Measurements from ENCODE around the gene IRAK2. TPM values are rescaled to one million over a fixed set of nuclear protein-coding genes. Genes with fewer than 3 reads are reported as not detected.

IRAK2 gene
- total RNA-seq, 1 experiment from 2014 or later, result 4.2 TPM

DNA sequence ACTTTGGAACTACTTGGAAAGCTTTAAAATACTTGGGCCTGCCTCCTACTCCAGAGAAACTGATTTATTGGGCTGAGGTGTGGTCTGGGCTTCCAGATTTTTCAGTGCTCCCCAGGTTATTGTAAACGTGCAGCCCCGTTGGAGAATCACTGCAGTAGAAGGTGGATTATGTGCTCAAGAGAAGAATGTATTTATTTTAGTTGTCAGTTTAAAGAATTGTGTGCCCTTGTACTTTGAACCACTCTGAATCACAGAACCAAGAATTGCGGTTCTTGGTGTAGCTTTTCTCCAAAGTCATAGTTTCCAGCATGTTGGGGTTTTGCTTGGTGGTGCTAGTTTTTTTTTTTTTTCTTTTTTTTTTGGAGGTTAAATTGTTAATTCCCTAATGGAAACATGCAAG, 85.1 kb downstream of the IRAK2 start:
- Histone ChIP-seq H3K27me3 (replicated peaks; ENCODE audit: control insufficient read depth, insufficient read depth, low read length) (no peaks in the 10 kb centered on the region), H3K36me3 (ENCODE audit: control insufficient read depth, insufficient read depth, low read length) (no peaks in the 10 kb centered on the region; the same call in 1 of the 2 replicates), H3K4me1 (peaks cover 12% of the 10 kb centered on the region; the same call in 1 of the 2 replicates), H3K9me3 (peaks cover 4% of the 10 kb centered on the region; the same call in 1 of the 2 replicates), H3K4me3 (ENCODE audit: low read depth, low read length) (peak overlapping the region; percentile 76)
- Mint-ChIP-seq H3K27ac (ENCODE audit: unreplicated experiment) (peak overlapping the region; percentile 75), H3K4me1 (ENCODE audit: low read depth, unreplicated experiment) (peaks cover 10% of the 10 kb centered on the region), H3K36me3 (ENCODE audit: insufficient read depth, unreplicated experiment) (peaks cover 64% of the 10 kb centered on the region), H3K4me3 (ENCODE audit: unreplicated experiment) (peak overlapping the region; percentile 92), H3K9me3 (ENCODE audit: unreplicated experiment) (peaks cover 8% of the 10 kb centered on the region), H3K27me3 (ENCODE audit: insufficient read depth, unreplicated experiment) (no peaks in the 10 kb centered on the region)
- DNase-seq, result no peak
- POLR2A ChIA-PET, result no interaction called here
- intact Hi-C loops (cut with micrococcal nuclease; ENCODE audit: unreplicated experiment), result loop anchor here (5.0 kb wide), 1 partner anchor 42 kb away; the partner anchor contains the start of gene GHRL
- TF ChIP-seq, protein P1, sequence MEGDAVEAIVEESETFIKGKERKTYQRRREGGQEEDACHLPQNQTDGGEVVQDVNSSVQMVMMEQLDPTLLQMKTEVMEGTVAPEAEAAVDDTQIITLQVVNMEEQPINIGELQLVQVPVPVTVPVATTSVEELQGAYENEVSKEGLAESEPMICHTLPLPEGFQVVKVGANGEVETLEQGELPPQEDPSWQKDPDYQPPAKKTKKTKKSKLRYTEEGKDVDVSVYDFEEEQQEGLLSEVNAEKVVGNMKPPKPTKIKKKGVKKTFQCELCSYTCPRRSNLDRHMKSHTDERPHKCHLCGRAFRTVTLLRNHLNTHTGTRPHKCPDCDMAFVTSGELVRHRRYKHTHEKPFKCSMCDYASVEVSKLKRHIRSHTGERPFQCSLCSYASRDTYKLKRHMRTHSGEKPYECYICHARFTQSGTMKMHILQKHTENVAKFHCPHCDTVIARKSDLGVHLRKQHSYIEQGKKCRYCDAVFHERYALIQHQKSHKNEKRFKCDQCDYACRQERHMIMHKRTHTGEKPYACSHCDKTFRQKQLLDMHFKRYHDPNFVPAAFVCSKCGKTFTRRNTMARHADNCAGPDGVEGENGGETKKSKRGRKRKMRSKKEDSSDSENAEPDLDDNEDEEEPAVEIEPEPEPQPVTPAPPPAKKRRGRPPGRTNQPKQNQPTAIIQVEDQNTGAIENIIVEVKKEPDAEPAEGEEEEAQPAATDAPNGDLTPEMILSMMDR (IDR thresholded peaks at IDR 0.05; ENCODE audit: insufficient read depth in 1 of 2, low read depth in 1 of 2, low read length in 1 of 2, severe bottlenecking in 1 of 2, unreplicated experiment in 1 of 2), result no peak
- CTCF ChIA-PET, result interaction anchor here (1.0 kb wide), 1 partner anchor 14 kb away, joined by 3 read pairs; no protein-coding TSS in a partner anchor
- BruUV-seq (replicated peaks), result no TSS peak

DNA sequence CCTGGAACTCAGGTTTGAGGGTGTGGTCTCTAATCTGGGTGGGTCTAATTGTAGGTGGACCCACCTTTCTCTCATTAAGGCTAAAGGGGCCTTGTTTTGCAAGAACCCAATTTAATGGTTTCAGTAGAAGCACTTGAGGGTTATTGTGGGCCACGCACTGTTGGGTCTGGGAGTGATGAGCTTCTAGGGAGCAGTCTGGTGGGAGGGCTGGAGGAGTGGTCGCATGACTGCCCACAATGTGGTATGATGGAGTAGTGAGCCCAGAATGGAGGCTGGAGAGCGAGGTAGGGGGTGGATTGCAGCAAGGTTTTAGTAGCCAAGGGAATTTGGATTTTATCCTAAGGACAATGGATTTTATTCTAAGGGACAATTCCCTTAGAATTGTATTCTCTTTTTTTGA, 86.3 kb downstream of the IRAK2 start:
- ChIA-PET POLR2A (no interaction called here), CTCF (no interaction called here)
- H3K4me3 ChIP-seq (ENCODE audit: low read depth, low read length), result 0 out of 2 replicates have a peak overlapping the region, but pooled peaks have one; percentile 9
- no TSS peak for BruUV-seq (replicated peaks)
- H3K27ac Mint-ChIP-seq (ENCODE audit: unreplicated experiment), result no peak overlapping the region
- H3K4me1 ChIP-seq, result peaks cover 12% of the 10 kb centered on the region; the same call in 1 of the 2 replicates
- intact Hi-C loops (cut with micrococcal nuclease; ENCODE audit: unreplicated experiment), result no loop called here
- H3K36me3 ChIP-seq (ENCODE audit: control insufficient read depth, insufficient read depth, low read length), result no peaks in the 10 kb centered on the region; the same call in 1 of the 2 replicates
- H3K27me3 Mint-ChIP-seq (ENCODE audit: insufficient read depth, unreplicated experiment), result no peaks in the 10 kb centered on the region
- H3K4me1 Mint-ChIP-seq (ENCODE audit: low read depth, unreplicated experiment), result peaks cover 10% of the 10 kb centered on the region
- no peak for DNase-seq
- H3K9me3 Mint-ChIP-seq (ENCODE audit: unreplicated experiment), result no peaks in the 10 kb centered on the region
- H3K36me3 Mint-ChIP-seq (ENCODE audit: insufficient read depth, unreplicated experiment), result peaks cover 65% of the 10 kb centered on the region
- H3K9me3 ChIP-seq, result no peaks in the 10 kb centered on the region
- H3K27me3 ChIP-seq (replicated peaks; ENCODE audit: control insufficient read depth, insufficient read depth, low read length), result no peaks in the 10 kb centered on the region
- H3K4me3 Mint-ChIP-seq (ENCODE audit: unreplicated experiment), result peak overlapping the region; percentile 92
- TF ChIP-seq, protein P1 (IDR thresholded peaks at IDR 0.05; ENCODE audit: insufficient read depth in 1 of 2, low read depth in 1 of 2, low read length in 1 of 2, severe bottlenecking in 1 of 2, unreplicated experiment in 1 of 2), result no peak

GRCh38 chr3:10253731-10254130, 89.0 kb downstream of the IRAK2 start:
- ChIA-PET POLR2A (interaction anchor here (0.5 kb wide), 1 partner anchor 304 kb away, joined by 3 read pairs; no protein-coding TSS in a partner anchor), CTCF (no interaction called here)
- no peak for DNase-seq
- Histone ChIP-seq H3K9me3 (no peaks in the 10 kb centered on the region), H3K27me3 (replicated peaks; ENCODE audit: control insufficient read depth, insufficient read depth, low read length) (no peaks in the 10 kb centered on the region), H3K4me1 (peaks cover 9% of the 10 kb centered on the region; the same call in 1 of the 2 replicates), H3K4me3 (ENCODE audit: low read depth, low read length) (no peak overlapping the region), H3K36me3 (ENCODE audit: control insufficient read depth, insufficient read depth, low read length) (no peaks in the 10 kb centered on the region; the same call in 1 of the 2 replicates)
- BruUV-seq (replicated peaks), result no TSS peak
- Mint-ChIP-seq H3K4me3 (ENCODE audit: unreplicated experiment) (no peak overlapping the region), H3K9me3 (ENCODE audit: unreplicated experiment) (no peaks in the 10 kb centered on the region), H3K4me1 (ENCODE audit: low read depth, unreplicated experiment) (peaks cover 5% of the 10 kb centered on the region), H3K36me3 (ENCODE audit: insufficient read depth, unreplicated experiment) (peaks cover 64% of the 10 kb centered on the region), H3K27me3 (ENCODE audit: insufficient read depth, unreplicated experiment) (no peaks in the 10 kb centered on the region), H3K27ac (ENCODE audit: unreplicated experiment) (no peak overlapping the region)
- intact Hi-C loops (cut with micrococcal nuclease; ENCODE audit: unreplicated experiment), result no loop called here
- TF ChIP-seq, protein P1 (IDR thresholded peaks at IDR 0.05; ENCODE audit: insufficient read depth in 1 of 2, low read depth in 1 of 2, low read length in 1 of 2, severe bottlenecking in 1 of 2, unreplicated experiment in 1 of 2), result no peak

Data from Caco-2 (cell line).